ENCODE data around the gene MICAL2.

The MICAL2 gene

DNA sequence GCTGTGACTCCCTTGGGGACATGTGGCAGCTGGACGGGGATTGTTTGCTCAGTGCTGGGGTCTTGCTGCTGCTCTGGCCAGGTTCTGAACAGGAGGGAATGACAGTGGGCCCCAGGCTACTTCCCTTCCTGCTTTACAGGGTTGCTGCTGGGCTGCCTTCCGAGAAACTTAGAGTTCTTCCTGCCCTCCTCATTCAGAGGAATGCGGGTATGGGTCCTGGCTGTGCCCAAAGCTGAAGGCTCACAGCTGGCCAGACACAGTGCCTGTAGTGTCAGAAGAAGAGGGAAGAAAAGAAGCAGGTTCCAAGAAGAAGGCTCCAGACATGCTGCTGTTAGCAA is 158.7 kb downstream of the MICAL2 start:
- Mint-ChIP-seq H3K4me1 (ENCODE audit: low read depth in 2 of 2) (no peaks in the 10 kb centered on the region), H3K27me3 (no peaks in the 10 kb centered on the region), H3K4me3 (no peak overlapping the region), H3K9me3 (no peaks in the 10 kb centered on the region), H3K36me3 (ENCODE audit: insufficient read depth) (no peaks in the 10 kb centered on the region), H3K27ac (no peak overlapping the region)
- ATAC-seq (replicated peaks) (no peak), DNase-seq (no peak)

DNA sequence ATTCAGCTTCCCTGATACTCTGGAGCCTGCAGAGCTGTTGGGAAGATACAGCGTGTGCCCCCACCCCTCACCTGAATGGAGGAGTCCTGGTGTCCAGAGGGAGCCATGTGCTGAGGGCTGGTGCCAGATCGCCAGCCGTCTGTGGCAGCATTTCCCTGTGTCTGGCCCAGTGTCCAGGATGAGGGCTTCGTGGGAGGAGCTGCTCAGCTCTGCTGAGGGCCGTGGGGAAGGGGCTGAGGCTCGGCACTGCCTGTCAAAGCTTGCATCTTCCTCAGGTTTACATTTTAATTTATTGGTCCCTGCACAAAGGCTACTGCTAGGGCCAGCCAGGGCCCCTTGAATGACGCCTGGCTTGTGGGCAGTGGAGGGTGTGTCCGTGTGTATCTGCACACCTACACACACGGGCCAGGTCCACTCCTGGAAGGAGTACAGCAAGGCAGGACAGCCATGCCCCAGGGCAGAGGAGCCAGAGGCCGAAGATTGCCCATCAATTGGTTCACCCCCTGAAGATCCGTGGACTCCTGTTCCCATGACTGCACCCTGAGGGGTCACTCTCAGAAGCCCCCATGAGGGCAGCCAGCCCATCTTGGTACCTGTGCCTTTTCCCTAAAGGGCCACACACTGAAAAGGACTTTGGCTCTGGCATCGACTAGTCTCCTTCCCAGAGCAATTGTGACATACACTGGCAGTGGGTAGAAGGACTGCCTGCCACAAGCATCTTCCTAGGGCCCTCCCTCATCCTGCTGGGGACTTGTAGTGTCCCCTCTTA is 159.2 kb downstream of the MICAL2 start:
- Mint-ChIP-seq H3K9me3 (no peaks in the 10 kb centered on the region), H3K36me3 (ENCODE audit: insufficient read depth) (no peaks in the 10 kb centered on the region), H3K4me3 (no peak overlapping the region), H3K27me3 (no peaks in the 10 kb centered on the region), H3K27ac (no peak overlapping the region), H3K4me1 (ENCODE audit: low read depth in 2 of 2) (no peaks in the 10 kb centered on the region)
- no peak for DNase-seq
- ATAC-seq (replicated peaks): no peak

DNA sequence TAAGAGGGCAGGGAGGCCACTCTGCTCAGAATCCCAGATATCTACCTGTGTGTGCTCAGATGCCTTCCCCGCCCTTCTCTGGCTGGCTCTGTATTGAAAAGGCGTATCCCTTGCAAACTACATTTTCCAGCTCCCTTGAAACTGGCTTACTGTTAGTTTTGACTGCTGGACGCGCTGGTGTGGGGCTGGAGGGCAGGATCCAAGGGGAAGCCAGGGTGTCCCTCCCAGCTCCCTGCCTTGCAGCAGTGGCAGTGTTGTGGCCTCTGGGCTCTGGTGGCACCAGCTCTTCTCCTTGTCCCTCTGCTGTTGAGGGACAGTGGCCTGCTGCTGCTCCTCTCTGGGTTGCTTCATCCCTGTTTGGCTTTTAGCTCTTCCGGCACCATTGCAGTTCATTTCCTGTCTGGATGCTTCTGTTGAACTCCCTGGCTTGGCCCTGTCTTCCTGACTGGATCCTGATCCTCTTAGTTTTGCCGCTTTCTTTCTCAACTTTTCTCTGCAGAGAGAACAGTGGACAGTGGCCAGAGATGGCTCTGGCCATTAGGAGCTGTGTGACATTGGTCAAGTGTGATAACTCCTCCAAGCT is 159.9 kb downstream of the MICAL2 start:
- Mint-ChIP-seq H3K27me3 (no peaks in the 10 kb centered on the region), H3K4me3 (no peak overlapping the region), H3K9me3 (no peaks in the 10 kb centered on the region), H3K4me1 (ENCODE audit: low read depth in 2 of 2) (no peaks in the 10 kb centered on the region), H3K36me3 (ENCODE audit: insufficient read depth) (no peaks in the 10 kb centered on the region), H3K27ac (peak overlapping the region in 1 of 2 donors; percentile 44)
- ATAC-seq (replicated peaks) (no peak), DNase-seq (no peak)

DNA sequence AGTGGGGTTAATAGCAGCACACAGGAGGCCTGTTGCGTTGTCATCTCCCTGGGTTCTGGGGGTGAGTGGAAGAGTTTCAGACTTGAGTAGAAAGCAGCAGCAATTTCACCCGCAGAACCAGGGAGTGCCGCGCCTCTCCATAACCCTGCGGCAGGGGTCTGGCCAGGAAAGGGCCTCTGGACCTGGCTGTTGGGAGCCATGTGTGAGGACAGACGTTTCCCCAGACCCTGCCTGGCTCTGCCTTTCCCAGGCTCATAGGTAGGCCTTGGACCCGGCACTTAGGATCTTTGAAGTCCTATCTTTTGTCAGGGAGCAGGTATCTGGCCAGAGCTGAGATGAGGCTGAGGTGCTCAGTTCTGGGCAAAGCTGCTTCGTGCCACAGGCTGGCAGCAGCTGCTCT is 160.4 kb downstream of the MICAL2 start:
- Mint-ChIP-seq H3K27ac (peak overlapping the region in 1 of 2 donors; percentile 44), H3K27me3 (no peaks in the 10 kb centered on the region), H3K9me3 (no peaks in the 10 kb centered on the region), H3K4me3 (no peak overlapping the region), H3K4me1 (ENCODE audit: low read depth in 2 of 2) (no peaks in the 10 kb centered on the region), H3K36me3 (ENCODE audit: insufficient read depth) (no peaks in the 10 kb centered on the region)
- ATAC-seq (replicated peaks) (no peak), DNase-seq (no peak)

DNA sequence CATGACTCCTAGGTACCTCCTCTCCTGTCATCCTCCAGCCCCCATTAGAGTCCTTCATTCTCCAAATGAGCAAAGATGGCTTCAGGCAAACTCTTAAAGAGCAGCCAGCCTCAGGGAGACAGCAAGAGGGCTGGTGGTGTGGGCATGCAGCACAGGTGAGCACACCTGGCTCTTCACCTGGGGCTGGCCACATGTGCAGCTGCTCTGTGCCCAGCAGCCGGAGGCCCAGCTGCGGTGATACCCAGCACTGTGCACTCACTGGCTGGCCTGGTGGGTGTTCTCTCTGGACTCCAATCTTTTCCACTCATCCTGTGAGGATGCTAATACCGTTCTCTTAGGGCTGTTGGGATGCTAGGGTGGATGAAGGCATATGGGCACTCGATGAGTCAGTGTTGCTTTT is 160.9 kb downstream of the MICAL2 start:
- no peaks in the 10 kb centered on the region for H3K27me3 Mint-ChIP-seq
- no peak for DNase-seq
- no peaks in the 10 kb centered on the region for H3K36me3 Mint-ChIP-seq (ENCODE audit: insufficient read depth)

GRCh38 chr11:12271826-12272366 is 161.5 kb downstream of the MICAL2 start:
- no peaks in the 10 kb centered on the region for H3K36me3 Mint-ChIP-seq (ENCODE audit: insufficient read depth)
- H3K4me1 Mint-ChIP-seq (ENCODE audit: low read depth in 2 of 2): no peaks in the 10 kb centered on the region
- no peaks in the 10 kb centered on the region for H3K9me3 Mint-ChIP-seq
- ATAC-seq (replicated peaks): no peak
- no peak overlapping the region for H3K4me3 Mint-ChIP-seq
- DNase-seq: no peak
- H3K27ac Mint-ChIP-seq: no peak overlapping the region
- H3K27me3 Mint-ChIP-seq: no peaks in the 10 kb centered on the region

More for the DNA sequence above, 160.9 kb downstream of the MICAL2 start:
- Mint-ChIP-seq H3K27ac (peak overlapping the region in 1 of 2 donors; percentile 44), H3K4me3 (no peak overlapping the region), H3K9me3 (no peaks in the 10 kb centered on the region), H3K4me1 (ENCODE audit: low read depth in 2 of 2) (no peaks in the 10 kb centered on the region)
- no peak for ATAC-seq (replicated peaks)

- Mint-ChIP-seq H3K9me3 (no peaks in the 10 kb centered on the region), H3K36me3 (ENCODE audit: insufficient read depth) (no peaks in the 10 kb centered on the region), H3K27me3 (no peaks in the 10 kb centered on the region), H3K4me3 (no peak overlapping the region), H3K27ac (no peak overlapping the region), H3K4me1 (ENCODE audit: low read depth in 2 of 2) (no peaks in the 10 kb centered on the region)
- ATAC-seq (replicated peaks) (no peak), DNase-seq (no peak)
These were observed 162.6 kb downstream of the MICAL2 start for GRCh38 chr11:12272821-12273617.

DNA sequence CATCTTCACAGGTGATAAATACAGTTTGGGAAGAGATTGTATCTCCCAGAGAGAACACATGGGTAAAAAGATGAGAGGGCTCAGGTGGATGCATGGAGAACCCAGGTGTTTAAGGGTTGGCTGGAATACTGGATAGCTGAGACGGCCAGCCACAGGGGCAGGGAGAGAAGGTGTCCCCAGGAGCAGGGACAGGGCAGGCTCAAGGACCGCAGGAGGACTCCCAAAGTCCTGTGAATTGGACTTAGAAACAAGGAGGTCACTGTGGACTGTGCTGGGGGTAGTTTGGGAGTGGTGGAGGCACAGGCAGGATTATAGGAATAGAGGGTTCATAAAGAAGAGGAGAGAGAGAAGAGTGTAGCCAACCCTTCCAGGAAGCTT is 163.2 kb downstream of the MICAL2 start:
- no peaks in the 10 kb centered on the region for H3K4me1 Mint-ChIP-seq (ENCODE audit: low read depth in 2 of 2)
- no peaks in the 10 kb centered on the region for H3K9me3 Mint-ChIP-seq
- ATAC-seq (replicated peaks): no peak
- no peaks in the 10 kb centered on the region for H3K27me3 Mint-ChIP-seq
- H3K4me3 Mint-ChIP-seq: no peak overlapping the region
- no peaks in the 10 kb centered on the region for H3K36me3 Mint-ChIP-seq (ENCODE audit: insufficient read depth)
- H3K27ac Mint-ChIP-seq: no peak overlapping the region
- no peak for DNase-seq

DNA sequence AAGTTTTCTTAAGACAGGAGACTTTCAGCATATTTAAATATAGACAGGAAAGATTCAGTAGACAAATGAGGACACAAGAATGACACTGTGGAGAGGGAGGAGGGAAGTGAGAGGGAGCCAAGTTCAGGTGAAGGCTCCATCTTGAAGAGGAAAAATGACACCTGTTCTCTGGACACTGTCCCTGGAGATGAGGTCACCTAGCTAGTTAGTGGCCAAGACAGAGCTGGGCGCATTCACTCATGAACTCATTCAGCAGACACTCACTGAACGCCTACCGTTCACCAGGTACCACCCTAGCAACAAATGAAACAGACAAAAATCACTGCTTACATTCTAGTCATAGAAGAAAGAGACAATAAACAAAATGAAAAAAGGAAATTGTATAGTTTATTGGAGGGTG is 163.7 kb downstream of the MICAL2 start:
- ATAC-seq (replicated peaks) (no peak), DNase-seq (no peak)
- Mint-ChIP-seq H3K36me3 (ENCODE audit: insufficient read depth) (no peaks in the 10 kb centered on the region), H3K9me3 (no peaks in the 10 kb centered on the region), H3K27ac (no peak overlapping the region), H3K4me3 (no peak overlapping the region), H3K4me1 (ENCODE audit: low read depth in 2 of 2) (no peaks in the 10 kb centered on the region), H3K27me3 (no peaks in the 10 kb centered on the region)

DNA sequence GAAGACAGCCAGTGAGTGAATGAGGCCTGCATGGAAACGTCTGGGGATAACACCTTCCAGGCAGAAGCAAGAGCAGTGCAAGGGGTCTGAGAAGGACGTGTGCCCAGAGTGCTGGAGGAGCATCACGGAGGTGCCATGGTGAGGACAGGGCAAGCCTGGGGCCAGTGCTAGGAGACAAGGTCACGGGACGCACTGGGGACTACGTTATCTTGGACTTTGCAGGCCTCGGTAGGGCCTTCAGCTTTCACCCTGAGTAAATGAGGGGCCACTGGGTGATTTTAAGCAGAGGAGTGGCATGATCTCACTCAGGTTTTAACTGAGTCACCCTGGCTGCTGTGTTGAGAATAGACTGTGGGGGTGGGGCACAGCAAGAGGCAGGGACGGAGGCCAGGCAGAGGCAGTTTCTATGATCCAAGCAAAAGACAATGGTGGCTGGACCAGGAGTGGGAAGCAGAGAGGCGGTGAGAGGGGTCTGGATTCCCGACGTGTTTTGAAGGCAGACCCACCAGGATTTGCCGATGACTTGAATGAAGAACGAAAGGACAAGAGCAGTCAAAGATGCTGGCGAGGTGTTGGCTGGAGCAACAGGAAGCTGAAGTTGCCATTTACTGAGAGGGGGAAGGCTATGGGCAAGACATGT is 164.3 kb downstream of the MICAL2 start:
- no peak for DNase-seq
- H3K9me3 Mint-ChIP-seq: no peaks in the 10 kb centered on the region

DNA sequence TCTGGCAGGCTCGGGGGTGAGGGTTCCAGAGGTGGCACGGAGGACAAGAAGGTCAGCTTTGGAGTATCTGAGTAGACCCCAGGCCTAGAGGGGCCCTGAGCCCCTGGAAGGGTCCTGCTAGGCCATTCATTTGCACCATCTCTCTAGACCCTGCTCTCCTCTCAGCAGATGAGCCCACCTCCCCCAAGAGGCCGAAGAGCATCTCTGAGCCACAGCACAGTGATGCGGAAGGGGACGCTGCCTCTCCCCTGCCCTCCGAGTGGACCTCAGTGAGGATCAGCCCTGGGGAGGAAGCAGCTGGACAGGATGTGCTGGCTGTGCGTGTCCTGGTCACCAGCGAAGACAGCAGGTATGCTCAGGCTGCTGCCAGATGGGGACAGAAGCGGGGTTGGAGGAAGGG is 165.4 kb downstream of the MICAL2 start:
- no peak for DNase-seq
- Mint-ChIP-seq H3K36me3 (ENCODE audit: insufficient read depth) (no peaks in the 10 kb centered on the region), H3K9me3 (no peaks in the 10 kb centered on the region), H3K4me3 (no peak overlapping the region), H3K27ac (no peak overlapping the region), H3K4me1 (ENCODE audit: low read depth in 2 of 2) (no peaks in the 10 kb centered on the region), H3K27me3 (no peaks in the 10 kb centered on the region)
- ATAC-seq (replicated peaks): no peak

More for the DNA sequence above, 164.3 kb downstream of the MICAL2 start:
- H3K4me3 Mint-ChIP-seq: no peak overlapping the region
- ATAC-seq (replicated peaks): no peak
- H3K36me3 Mint-ChIP-seq (ENCODE audit: insufficient read depth): no peaks in the 10 kb centered on the region
- H3K27ac Mint-ChIP-seq: peak overlapping the region in 1 of 2 donors; percentile 21
- no peaks in the 10 kb centered on the region for H3K27me3 Mint-ChIP-seq
- no peaks in the 10 kb centered on the region for H3K4me1 Mint-ChIP-seq (ENCODE audit: low read depth in 2 of 2)

DNA sequence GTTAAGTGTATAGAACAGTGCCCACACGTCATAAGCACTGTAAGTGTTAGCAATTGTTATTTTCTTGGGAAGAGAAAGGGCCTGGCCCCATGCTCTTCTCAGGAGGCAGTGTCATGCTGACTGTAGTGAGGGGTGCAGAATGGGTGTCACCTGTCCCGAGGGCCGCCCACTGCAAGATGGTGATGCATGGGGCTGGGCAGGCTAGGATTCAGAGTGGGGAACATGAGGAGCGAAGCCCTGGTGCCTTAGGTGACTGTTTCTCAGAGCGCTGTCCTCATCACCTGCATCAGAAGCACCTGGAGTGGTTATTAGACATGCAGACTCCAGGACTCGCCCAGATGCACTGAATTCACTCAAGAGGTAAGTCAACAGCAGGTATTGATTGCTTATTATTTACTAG is 166.0 kb downstream of the MICAL2 start:
- Mint-ChIP-seq H3K36me3 (ENCODE audit: insufficient read depth) (no peaks in the 10 kb centered on the region), H3K27me3 (no peaks in the 10 kb centered on the region), H3K9me3 (no peaks in the 10 kb centered on the region), H3K27ac (no peak overlapping the region), H3K4me3 (no peak overlapping the region), H3K4me1 (ENCODE audit: low read depth in 2 of 2) (no peaks in the 10 kb centered on the region)
- DNase-seq (no peak), ATAC-seq (replicated peaks) (no peak)

DNA sequence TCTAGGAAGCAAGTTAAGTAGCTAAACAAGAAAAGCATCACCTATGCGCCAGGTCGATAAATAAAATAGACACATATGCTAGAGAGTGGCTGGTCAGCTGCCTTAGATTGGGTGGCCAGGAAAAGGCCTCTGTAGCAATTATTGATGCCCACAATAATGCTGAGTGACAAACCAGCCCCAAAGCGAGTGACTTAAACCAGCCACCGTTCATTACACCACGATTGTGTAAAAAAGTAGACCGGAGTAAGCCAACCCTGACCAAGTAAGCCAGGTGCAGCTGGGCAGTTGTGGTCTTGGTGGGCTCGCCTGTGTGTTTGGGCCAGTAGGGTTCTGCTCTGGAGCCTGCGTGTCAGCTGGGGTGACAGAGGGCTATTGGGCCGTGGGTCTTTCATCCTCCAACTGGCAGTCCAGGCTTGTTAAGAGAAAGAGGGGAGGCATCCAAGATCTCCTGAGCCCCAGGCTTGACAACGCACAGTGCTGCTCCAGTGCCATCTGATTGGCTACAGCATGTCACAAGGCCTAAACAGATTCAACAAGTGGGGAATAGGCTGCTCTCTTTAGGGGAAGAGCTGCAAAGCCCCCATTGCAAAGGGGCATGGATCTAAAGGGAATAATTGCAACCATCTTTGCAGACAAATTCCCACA is 166.6 kb downstream of the MICAL2 start:
- Mint-ChIP-seq H3K9me3 (no peaks in the 10 kb centered on the region), H3K27me3 (no peaks in the 10 kb centered on the region), H3K27ac (peak overlapping the region; percentile 3 to 14), H3K4me3 (no peak overlapping the region), H3K4me1 (ENCODE audit: low read depth in 2 of 2) (no peaks in the 10 kb centered on the region), H3K36me3 (ENCODE audit: insufficient read depth) (no peaks in the 10 kb centered on the region)
- ATAC-seq (replicated peaks) (no peak), DNase-seq (no peak)

All from effector memory CD8-positive, alpha-beta T cell (primary cell).